ENCODE data around the gene SLC22A1. TPM values are rescaled to one million over a fixed set of nuclear protein-coding genes. Genes with fewer than 3 reads are reported as not detected.

Gene SLC22A1
- total RNA-seq, 1 donor from 2014 or later = 2.2 TPM

DNA sequence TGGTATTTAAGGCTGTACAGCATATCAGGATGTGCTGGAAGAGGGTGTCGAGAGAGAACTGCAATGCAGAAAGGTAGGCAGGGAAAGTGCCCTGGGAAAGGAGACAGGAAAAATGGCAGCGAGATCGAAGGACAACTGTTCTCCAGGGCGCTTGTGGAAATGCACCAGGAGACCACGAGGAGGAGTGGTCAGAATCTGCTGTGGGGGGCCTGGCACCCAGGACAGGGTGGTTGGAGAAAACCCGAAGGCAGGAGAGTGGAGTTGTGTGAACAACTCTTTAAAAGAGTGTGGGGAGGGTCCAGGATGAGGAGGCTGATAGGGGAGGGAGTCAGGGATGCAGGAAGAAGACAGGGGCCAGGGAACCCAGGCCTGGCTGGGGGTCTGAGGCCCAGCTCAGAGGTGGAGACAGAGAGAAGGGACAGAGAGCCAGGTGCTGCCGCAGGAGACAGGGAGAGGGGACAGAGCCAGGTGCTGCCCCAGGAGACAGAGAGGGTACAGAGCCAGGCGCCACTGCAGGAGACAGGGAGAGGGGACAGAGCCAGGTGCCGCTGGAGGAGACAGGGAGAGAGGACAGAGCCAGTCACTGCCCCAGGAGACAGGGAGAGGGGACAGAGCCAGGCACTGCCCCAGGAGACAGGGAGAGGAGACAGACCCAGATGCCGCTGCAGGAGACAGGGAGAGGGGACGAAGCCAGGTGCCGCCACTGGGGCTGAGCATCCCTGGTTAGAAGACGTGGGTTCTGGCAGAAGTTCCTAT lies 9.3 kb downstream of the SLC22A1 start:
- peaks cover 17% of the 10 kb centered on the region for H3K36me3 Mint-ChIP-seq (ENCODE audit: unreplicated experiment)
- no peak overlapping the region for H3K27ac Mint-ChIP-seq (ENCODE audit: unreplicated experiment)
- no peak for TF ChIP-seq CTCF (IDR thresholded peaks at IDR 0.05; ENCODE audit: partially characterized antibody, unreplicated experiment)
- H3K9me3 Mint-ChIP-seq (ENCODE audit: unreplicated experiment) = peaks cover 7% of the 10 kb centered on the region
- no peak overlapping the region for H3K4me3 Mint-ChIP-seq (ENCODE audit: unreplicated experiment)
- H3K27me3 Mint-ChIP-seq (ENCODE audit: unreplicated experiment) = peaks cover 6% of the 10 kb centered on the region
- DNase-seq = no peak
- H3K4me1 Mint-ChIP-seq (ENCODE audit: low read depth, unreplicated experiment) = no peaks in the 10 kb centered on the region

- H3K9me3 Mint-ChIP-seq (ENCODE audit: unreplicated experiment) = peaks cover 7% of the 10 kb centered on the region
- peaks cover 6% of the 10 kb centered on the region for H3K27me3 Mint-ChIP-seq (ENCODE audit: unreplicated experiment)
- no peak overlapping the region for H3K4me3 Mint-ChIP-seq (ENCODE audit: unreplicated experiment)
- peaks cover 17% of the 10 kb centered on the region for H3K36me3 Mint-ChIP-seq (ENCODE audit: unreplicated experiment)
- no peak for TF ChIP-seq CTCF (IDR thresholded peaks at IDR 0.05; ENCODE audit: partially characterized antibody, unreplicated experiment)
- no peak for DNase-seq
- H3K27ac Mint-ChIP-seq (ENCODE audit: unreplicated experiment) = no peak overlapping the region
- no peaks in the 10 kb centered on the region for H3K4me1 Mint-ChIP-seq (ENCODE audit: low read depth, unreplicated experiment)
These were observed 10.2 kb downstream of the SLC22A1 start for GRCh38 chr6:160131636-160132296.

DNA sequence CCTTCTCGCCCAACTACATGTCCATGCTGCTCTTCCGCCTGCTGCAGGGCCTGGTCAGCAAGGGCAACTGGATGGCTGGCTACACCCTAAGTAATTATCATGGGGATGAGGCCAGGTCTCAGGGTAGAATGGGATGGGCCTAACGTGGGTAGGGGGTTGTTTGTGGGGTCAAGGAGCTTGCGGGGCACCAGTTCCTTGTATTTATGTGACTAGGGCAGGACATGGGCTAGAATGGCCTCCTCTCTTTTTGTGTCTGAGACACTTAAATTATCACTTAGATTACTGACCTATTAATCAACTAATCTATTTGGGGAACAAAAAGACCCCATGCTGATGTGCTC lies 10.7 kb downstream of the SLC22A1 start:
- Mint-ChIP-seq H3K27me3 (ENCODE audit: unreplicated experiment) (peaks cover 6% of the 10 kb centered on the region), H3K27ac (ENCODE audit: unreplicated experiment) (no peak overlapping the region), H3K4me3 (ENCODE audit: unreplicated experiment) (no peak overlapping the region), H3K9me3 (ENCODE audit: unreplicated experiment) (peaks cover 7% of the 10 kb centered on the region), H3K4me1 (ENCODE audit: low read depth, unreplicated experiment) (no peaks in the 10 kb centered on the region), H3K36me3 (ENCODE audit: unreplicated experiment) (peaks cover 17% of the 10 kb centered on the region)
- TF ChIP-seq CTCF (IDR thresholded peaks at IDR 0.05; ENCODE audit: partially characterized antibody, unreplicated experiment) = no peak
- DNase-seq = no peak

GRCh38 chr6:160132776-160133338 lies 11.2 kb downstream of the SLC22A1 start:
- DNase-seq = no peak
- Mint-ChIP-seq H3K9me3 (ENCODE audit: unreplicated experiment) (peaks cover 8% of the 10 kb centered on the region), H3K27me3 (ENCODE audit: unreplicated experiment) (peaks cover 4% of the 10 kb centered on the region), H3K4me1 (ENCODE audit: low read depth, unreplicated experiment) (no peaks in the 10 kb centered on the region), H3K27ac (ENCODE audit: unreplicated experiment) (no peak overlapping the region), H3K36me3 (ENCODE audit: unreplicated experiment) (peaks cover 17% of the 10 kb centered on the region), H3K4me3 (ENCODE audit: unreplicated experiment) (no peak overlapping the region)
- no peak for TF ChIP-seq CTCF (IDR thresholded peaks at IDR 0.05; ENCODE audit: partially characterized antibody, unreplicated experiment)
